Stimulated activated naive CD8-positive, alpha-beta T cell treated with anti-CD3 and anti-CD28 coated beads, Interleukin-15, Interleukin-2, amounts not matched to agents 100 U/mL and 50 U/mL, for 24 hours (primary cell): Measurements from ENCODE around the gene VIPAS39.
"Not testable (repeated sequence)": the region's sequence is repeated elsewhere in the genome, so short reads cannot be mapped to it uniquely, and the experiment has no call there.

Experiments
- ATAC-seq: fragments of 150-1000 bp; cut with Tn5 transposase; one replicate; pipeline ENCODE4 v1.10.0; 2021
- DNase-seq: peaks from one replicate; pipeline ENCODE4 v3.0.0; 2021

VIPAS39 gene

DNA sequence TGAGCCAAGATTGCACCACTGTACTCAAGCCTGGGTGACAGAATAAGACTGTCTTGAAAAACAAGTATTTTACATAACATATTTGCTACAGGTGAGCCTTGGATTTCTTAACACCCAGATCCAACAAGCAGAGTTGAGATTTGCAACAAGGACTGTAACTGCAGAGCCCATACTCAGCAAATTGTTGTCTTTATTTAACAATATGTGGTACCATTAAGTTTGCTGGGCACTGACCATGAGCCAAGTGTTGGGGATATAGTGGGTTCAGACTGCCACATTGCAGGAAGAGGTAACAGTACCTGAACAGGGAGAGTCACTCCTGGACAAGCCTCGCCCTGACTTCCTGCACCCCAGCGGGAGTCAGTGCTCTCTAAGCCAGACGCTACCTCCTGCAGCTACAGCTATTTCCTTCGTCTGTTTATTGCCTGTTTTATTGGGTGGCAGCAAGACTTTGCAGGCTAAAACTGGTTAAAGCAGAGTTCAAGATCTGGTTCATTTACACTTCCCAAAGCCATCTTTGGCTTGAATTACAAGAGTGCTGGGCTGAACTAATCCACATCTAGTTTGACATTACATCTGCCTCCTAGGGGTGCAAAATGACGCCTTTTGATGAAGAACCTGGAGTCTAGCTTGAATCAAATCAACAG lies 12.9 kb upstream of the VIPAS39 start:
- no peak for ATAC-seq
- no peak for DNase-seq

- DNase-seq (no peak), ATAC-seq (no peak)
These were observed 12.1 kb upstream of the VIPAS39 start for GRCh38 chr14:77469539-77469938.

GRCh38 chr14:77469067-77469505 lies 11.7 kb upstream of the VIPAS39 start:
- ATAC-seq (no peak), DNase-seq (no peak)

GRCh38 chr14:77467801-77468200 lies 10.4 kb upstream of the VIPAS39 start:
- DNase-seq (no peak), ATAC-seq (no peak)

- DNase-seq (peak; percentile 78), ATAC-seq (no peak)
These were observed 1.8 kb upstream of the VIPAS39 start for GRCh38 chr14:77459072-77459723.

DNA sequence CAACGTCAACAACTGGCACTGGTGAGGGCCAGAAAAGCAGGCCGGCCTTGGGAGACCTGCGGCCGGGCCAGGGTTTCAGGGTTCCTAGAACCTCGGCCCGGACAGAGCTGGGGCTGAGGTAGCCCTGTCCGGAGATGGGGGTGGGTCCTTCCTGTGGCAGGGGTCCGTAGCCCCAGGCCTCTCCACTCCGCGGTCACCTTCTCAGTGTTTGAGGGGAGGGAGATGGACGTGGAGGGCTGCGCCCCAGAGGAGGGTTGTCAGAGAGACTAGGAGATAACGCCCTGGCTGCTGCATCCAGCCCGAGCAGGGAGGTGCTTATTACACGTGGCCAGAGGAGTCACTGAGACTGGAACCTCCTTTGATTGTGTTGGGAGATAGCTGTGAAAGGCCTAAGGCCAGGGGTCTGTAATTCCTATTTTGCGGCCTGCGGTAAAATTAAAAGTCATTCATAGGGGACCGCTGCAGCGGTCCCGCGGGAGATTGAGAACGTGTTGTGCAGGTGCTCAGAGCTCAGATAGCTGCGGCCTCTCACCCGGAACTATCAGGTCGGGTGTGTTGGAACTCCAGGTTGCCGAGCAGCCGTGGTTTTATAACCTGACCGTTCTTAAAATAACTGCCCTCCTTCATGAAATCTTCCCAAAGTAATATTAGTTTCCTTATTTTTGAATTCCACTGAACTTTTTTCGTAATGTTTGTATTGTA lies 999 bp upstream of the VIPAS39 start:
- ATAC-seq: peak; percentile 11
- peak; percentile 46 for DNase-seq

GRCh38 chr14:77457115-77457521 lies 283 bp downstream of the VIPAS39 start:
- DNase-seq (no peak), ATAC-seq (no peak)

DNA sequence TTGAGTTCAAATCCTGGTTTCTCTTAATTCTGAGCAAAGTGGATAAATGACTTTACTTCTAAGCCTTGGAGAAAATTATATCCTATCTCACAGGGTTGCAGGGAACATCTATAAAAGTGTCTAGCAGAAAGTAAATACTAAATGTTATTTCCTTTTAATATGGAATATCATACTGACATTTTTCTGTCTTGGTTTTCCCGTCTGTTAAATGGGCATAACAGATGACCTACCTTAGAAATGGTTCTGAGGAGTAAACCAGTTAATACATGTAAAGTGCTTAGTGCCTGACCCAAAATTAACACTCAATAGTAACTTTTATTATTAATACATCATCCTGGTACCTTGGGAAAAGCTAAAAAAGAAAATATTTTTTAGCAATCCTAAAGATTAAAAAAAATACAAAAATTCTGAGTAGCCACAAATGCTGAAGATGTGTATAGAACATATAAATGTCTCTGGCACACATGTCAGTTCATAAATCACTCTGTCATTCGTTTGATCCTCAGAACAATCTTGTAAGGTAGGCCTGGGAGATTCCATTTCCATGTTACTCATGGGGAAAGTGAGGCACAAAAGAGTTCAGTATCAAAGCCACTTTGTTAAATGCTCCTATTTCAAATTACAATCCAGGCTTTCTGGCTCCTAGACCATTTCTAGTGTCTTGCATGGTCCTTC lies 1.3 kb downstream of the VIPAS39 start:
- no peak for DNase-seq
- ATAC-seq: no peak

DNA sequence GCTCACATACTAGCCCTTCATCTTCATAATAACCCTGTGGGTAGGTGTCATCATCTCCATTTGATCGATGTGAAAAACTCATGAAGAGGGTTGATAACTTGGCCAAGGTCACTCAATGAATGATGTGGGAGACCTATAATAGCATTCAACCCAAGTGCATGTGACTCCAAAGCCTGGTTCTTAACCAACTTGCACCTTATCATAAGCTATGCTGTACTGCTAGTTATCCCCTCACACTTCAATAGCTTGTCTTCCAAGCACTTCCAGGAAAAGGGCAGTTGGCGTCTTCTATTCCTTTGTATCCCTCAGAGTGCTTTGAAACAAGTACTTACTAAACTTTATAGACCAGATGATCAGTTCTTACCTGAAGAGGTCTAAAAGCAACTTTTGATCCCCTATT lies 15.2 kb downstream of the VIPAS39 start:
- no peak for DNase-seq
- ATAC-seq: no peak

DNA sequence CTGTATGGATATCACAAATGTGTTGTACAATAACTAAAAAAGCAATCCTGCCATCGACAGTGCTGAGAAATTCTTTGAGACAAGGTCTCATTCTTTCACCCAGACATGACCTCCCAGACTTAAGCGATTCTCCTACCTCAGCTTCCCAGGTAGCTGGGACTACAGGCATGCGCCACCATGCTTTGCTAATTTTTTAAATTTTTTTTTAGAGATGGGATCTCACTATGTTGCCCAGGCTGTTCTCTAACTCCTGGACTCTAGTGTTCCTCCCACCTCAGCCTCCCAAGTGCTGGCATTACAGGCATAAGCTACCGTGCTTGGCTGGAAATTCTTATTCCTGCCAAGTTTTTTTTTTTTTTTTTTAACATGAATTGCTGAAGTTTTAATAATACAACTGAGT lies 17.5 kb downstream of the VIPAS39 start:
- DNase-seq: no peak
- no peak for ATAC-seq

DNA sequence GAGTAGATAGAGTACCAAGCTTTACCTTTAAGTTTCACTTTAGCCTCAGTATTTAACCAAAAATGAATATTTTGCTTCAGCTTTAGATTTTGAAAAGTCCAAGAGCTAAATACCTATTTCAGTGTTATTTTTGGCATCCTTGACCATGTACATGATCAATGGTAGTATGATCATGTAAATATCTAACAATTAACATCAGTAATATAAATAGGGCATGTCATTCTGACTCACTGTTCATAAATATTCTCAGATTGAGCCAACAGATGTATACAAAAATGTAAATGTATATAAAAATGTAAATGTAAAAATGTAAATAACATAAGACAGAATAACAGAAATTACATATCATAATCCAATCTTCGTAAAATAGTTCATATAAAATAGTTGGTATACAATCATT lies 18.8 kb downstream of the VIPAS39 start:
- DNase-seq (no peak), ATAC-seq (no peak)

- ATAC-seq (no peak), DNase-seq (no peak)
These were observed 21.4 kb downstream of the VIPAS39 start for GRCh38 chr14:77436042-77436441.

DNA sequence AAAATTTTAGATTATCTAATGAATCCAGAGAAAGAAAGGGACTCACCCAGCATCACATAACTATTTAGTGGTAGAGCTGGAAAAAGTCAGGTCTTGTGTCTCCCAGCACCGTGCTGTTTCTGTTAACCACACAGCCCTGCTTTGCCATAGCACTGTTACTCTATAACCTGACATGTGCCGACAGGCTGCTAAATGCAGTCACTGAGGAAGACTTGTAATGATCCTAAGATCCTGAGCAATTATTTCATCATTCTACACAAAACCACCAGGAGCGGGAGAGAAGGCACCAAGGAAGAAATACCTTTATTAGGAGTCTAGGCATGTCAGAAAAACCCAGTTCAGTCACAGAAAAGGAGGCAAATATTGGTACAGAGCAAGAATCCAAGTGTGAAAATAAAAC lies 31.0 kb downstream of the VIPAS39 start:
- no peak for ATAC-seq
- no peak for DNase-seq

- ATAC-seq (no peak), DNase-seq (no peak)
These were observed 32.5 kb downstream of the VIPAS39 start for GRCh38 chr14:77424862-77425261.

- DNase-seq: no peak
- no peak for ATAC-seq
These were observed 34.0 kb downstream of the VIPAS39 start, which contains the start of gene NOXRED1 for GRCh38 chr14:77423423-77423822. NOXRED1 (minus strand) TSS chr14:77423523; CDS start chr14:77422889, 634 bp downstream.

- no peak for DNase-seq
- no peak for ATAC-seq
These were observed 36.2 kb downstream of the VIPAS39 start for GRCh38 chr14:77421201-77421600.

- DNase-seq (no peak), ATAC-seq (no peak)
These were observed 40.6 kb downstream of the VIPAS39 start for GRCh38 chr14:77416836-77417235.

DNA sequence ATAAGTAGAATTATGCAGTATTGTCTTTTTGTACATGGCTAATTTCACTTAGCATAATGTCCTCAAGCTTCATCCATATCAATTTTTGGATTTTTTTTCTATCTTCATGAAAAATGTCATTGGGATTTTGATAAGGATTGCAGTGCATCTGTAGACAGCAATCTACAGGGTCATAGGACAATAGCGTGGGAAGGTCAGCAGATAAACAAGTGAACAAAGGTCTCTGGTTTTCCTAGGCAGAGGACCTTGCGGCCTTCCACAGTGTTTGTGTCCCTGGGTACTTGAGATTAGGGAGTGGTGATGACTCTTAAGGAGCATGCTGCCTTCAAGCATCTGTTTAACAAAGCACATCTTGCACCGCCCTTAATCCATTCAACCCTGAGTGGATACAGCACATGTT lies 41.3 kb downstream of the VIPAS39 start:
- ATAC-seq, DNase-seq: not testable (repeated sequence)

GRCh38 chr14:77415403-77416030 lies 41.9 kb downstream of the VIPAS39 start:
- ATAC-seq: not testable (repeated sequence)

GRCh38 chr14:77409131-77409533 lies 48.3 kb downstream of the VIPAS39 start:
- no peak for DNase-seq
- ATAC-seq: no peak

More at GRCh38 chr14:77415403-77416030, 41.9 kb downstream of the VIPAS39 start:
- not testable (repeated sequence) for DNase-seq

DNA sequence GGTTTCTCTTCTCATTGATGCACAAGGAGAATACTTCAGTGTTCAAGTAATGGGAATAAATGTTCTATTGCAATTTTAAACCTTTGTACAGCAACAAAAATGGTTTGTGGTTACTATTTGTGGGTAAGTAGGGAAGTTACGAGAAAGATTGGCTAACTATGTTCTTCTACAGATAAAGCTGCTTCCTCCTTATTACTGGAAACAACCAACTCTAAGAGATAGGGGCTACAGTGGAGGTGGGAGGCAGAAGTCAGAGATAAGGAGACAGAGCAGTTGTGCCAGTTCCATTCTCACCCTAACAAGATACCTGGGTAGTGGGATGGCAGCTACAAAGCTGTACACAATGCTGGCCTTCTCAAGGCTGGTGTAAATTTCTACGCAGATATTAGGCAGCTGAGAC lies 50.2 kb downstream of the VIPAS39 start:
- DNase-seq: no peak
- peak; percentile 23 for ATAC-seq

GRCh38 chr14:77406718-77407117 lies 50.7 kb downstream of the VIPAS39 start:
- DNase-seq (no peak), ATAC-seq (peak; percentile 36)
